Trophoblast cell (in vitro differentiated cells and primary cell): ENCODE results near the gene FANCF.

Source experiments
- DNase-seq, 2 donors: peaks; one replicate each; pipeline ENCODE4 v3.0.0-alpha.2; 2016
- H2AFZ ChIP-seq: 2 replicates; pipeline ENCODE4 v1.6.1; 2013; ENCODE audit warnings: low read length, moderate library complexity, mild to moderate bottlenecking; ENCODE audit not compliant: insufficient read depth, poor library complexity
- H2AK5ac ChIP-seq: 2 replicates; pipeline ENCODE4 v1.6.1; 2013; ENCODE audit warnings: mild to moderate bottlenecking, low read length
- H2BK120ac ChIP-seq: 2 replicates; pipeline ENCODE4 v1.6.1; 2013; ENCODE audit warnings: low read length, mild to moderate bottlenecking, moderate library complexity; ENCODE audit not compliant: insufficient read depth, poor library complexity
- H2BK12ac ChIP-seq: 2 replicates; pipeline ENCODE4 v1.6.1; 2013; ENCODE audit warnings: mild to moderate bottlenecking, low read length, moderate library complexity
- H2BK5ac ChIP-seq: 2 replicates; pipeline ENCODE4 v1.6.1; 2013; ENCODE audit warnings: low read length, low read depth, moderate library complexity, mild to moderate bottlenecking; ENCODE audit not compliant: poor library complexity
- H3K14ac ChIP-seq: 2 replicates; pipeline ENCODE4 v1.6.1; 2013; ENCODE audit warnings: mild to moderate bottlenecking, low read length
- H3K18ac ChIP-seq: 2 replicates; pipeline ENCODE4 v1.6.1; 2013; ENCODE audit warnings: mild to moderate bottlenecking, low read length
- H3K23ac ChIP-seq: 2 replicates; pipeline ENCODE4 v1.6.1; 2013; ENCODE audit warnings: low read length
- H3K27ac ChIP-seq: 2 replicates; pipeline ENCODE4 v1.5.1; 2013; ENCODE audit warnings: low read depth, mild to moderate bottlenecking, inconsistent platforms, low read length, moderate library complexity
- H3K27me3 ChIP-seq: 2 replicates; pipeline ENCODE4 v1.6.1; 2013; ENCODE audit warnings: inconsistent platforms, mild to moderate bottlenecking, low read length, moderate library complexity; ENCODE audit not compliant: insufficient read depth
- H3K36me3 ChIP-seq, 2 experiments: 1 replicate in 1 of 2; 2 replicates in 1 of 2; pipeline ENCODE4 v1.6.1; 2013; ENCODE audit warnings: low read length in 2 of 2, mild to moderate bottlenecking in 2 of 2, moderate library complexity in 1 of 2; ENCODE audit not compliant: insufficient read depth in 2 of 2, control insufficient read depth in 1 of 2
- H3K4ac ChIP-seq: 2 replicates; pipeline ENCODE4 v1.6.1; 2013; ENCODE audit warnings: low read depth, mild to moderate bottlenecking, low read length, moderate library complexity
- H3K4me1 ChIP-seq, 2 experiments: 1 replicate in 1 of 2; 2 replicates in 1 of 2; pipeline ENCODE4 v1.6.1; 2013; ENCODE audit warnings: low read length in 2 of 2, mild to moderate bottlenecking in 2 of 2, moderate library complexity in 1 of 2; ENCODE audit not compliant: insufficient read depth in 2 of 2, control insufficient read depth in 1 of 2
- H3K4me2 ChIP-seq: 2 replicates; pipeline ENCODE4 v1.6.1; 2013; ENCODE audit warnings: inconsistent platforms, mild to moderate bottlenecking, low read length, moderate library complexity
- H3K4me3 ChIP-seq: 2 replicates; pipeline ENCODE4 v1.5.1; 2013; ENCODE audit warnings: mild to moderate bottlenecking, low read depth, low read length, inconsistent platforms
- H3K79me1 ChIP-seq: one replicate; pipeline ENCODE4 v1.6.1; 2013; ENCODE audit warnings: low read length
- H3K79me2 ChIP-seq: 2 replicates; pipeline ENCODE4 v1.6.1; 2013; ENCODE audit warnings: low read length, mild to moderate bottlenecking; ENCODE audit not compliant: control insufficient read depth, insufficient read depth, poor library complexity
- H3K9ac ChIP-seq: 2 replicates; pipeline ENCODE4 v1.6.1; 2013; ENCODE audit warnings: mild to moderate bottlenecking, low read length
- H3K9me3 ChIP-seq: 2 replicates; pipeline ENCODE4 v1.6.1; 2013; ENCODE audit warnings: low read depth, mild to moderate bottlenecking, control low read depth, inconsistent platforms, low read length; ENCODE audit not compliant: insufficient read depth
- H4K12ac ChIP-seq: 2 replicates; pipeline ENCODE4 v1.6.1; 2013; ENCODE audit warnings: low read depth, mild to moderate bottlenecking, low read length, moderate library complexity
- H4K8ac ChIP-seq: 2 replicates; pipeline ENCODE4 v1.6.1; 2013; ENCODE audit warnings: low read depth, mild to moderate bottlenecking, low read length, moderate library complexity
- H4K91ac ChIP-seq: one replicate; pipeline ENCODE4 v1.6.1; 2013; ENCODE audit warnings: low read depth, mild to moderate bottlenecking, low read length, moderate library complexity
- WGBS: extraction: QIAGEN DNeasy Blood & Tissue Kit; methylation state at CpG from one replicate; pipeline ENCODE4 v1.1.7; 2013; ENCODE audit warnings: missing lambda C conversion rate; ENCODE audit not compliant: insufficient read length, insufficient coverage; ENCODE audit errors: extremely low coverage; 5-methylcytosine and 5-hydroxymethylcytosine counted together

FANCF gene

GRCh38 chr11:22617868-22618267 lies 7.8 kb downstream of the FANCF start:
- H4K12ac ChIP-seq, result no peak overlapping the region
- no peak overlapping the region for H2BK12ac ChIP-seq
- H3K27me3 ChIP-seq, result no peaks in the 10 kb centered on the region
- no peak overlapping the region for H3K4ac ChIP-seq
- no peak overlapping the region for H3K14ac ChIP-seq
- H3K79me1 ChIP-seq, result no peaks in the 10 kb centered on the region
- H3K79me2 ChIP-seq, result no peaks in the 10 kb centered on the region
- no peak overlapping the region for H2BK120ac ChIP-seq
- WGBS, result no CpG with 5 or more reads among the region's 5 CpGs
- no peaks in the 10 kb centered on the region for H3K4me1 ChIP-seq
- H3K4me3 ChIP-seq, result no peak overlapping the region
- H3K9ac ChIP-seq, result no peak overlapping the region
- H3K4me2 ChIP-seq, result no peak overlapping the region
- no peaks in the 10 kb centered on the region for H3K9me3 ChIP-seq
- no peak for DNase-seq
- H2AK5ac ChIP-seq, result no peak overlapping the region
- no peak overlapping the region for H2BK5ac ChIP-seq
- H2AFZ ChIP-seq, result no peak overlapping the region
- no peak overlapping the region for H3K18ac ChIP-seq
- no peak overlapping the region for H3K27ac ChIP-seq
- H3K23ac ChIP-seq, result no peak overlapping the region
- H3K36me3 ChIP-seq, result no peaks in the 10 kb centered on the region
- no peak overlapping the region for H4K8ac ChIP-seq
- H4K91ac ChIP-seq, result no peak overlapping the region

GRCh38 chr11:22603933-22604332 lies 21.7 kb downstream of the FANCF start:
- H3K4me3 ChIP-seq, result no peak overlapping the region
- no peak overlapping the region for H3K4ac ChIP-seq
- no peaks in the 10 kb centered on the region for H3K9me3 ChIP-seq
- H2AK5ac ChIP-seq, result no peak overlapping the region
- DNase-seq, result no peak
- H3K27ac ChIP-seq, result no peak overlapping the region
- H2BK5ac ChIP-seq, result no peak overlapping the region
- no peaks in the 10 kb centered on the region for H3K79me1 ChIP-seq
- no peaks in the 10 kb centered on the region for H3K36me3 ChIP-seq
- H3K14ac ChIP-seq, result no peak overlapping the region
- no CpG with 5 or more reads among the region's 1 CpG for WGBS
- no peak overlapping the region for H2BK12ac ChIP-seq
- no peak overlapping the region for H4K91ac ChIP-seq
- no peak overlapping the region for H3K4me2 ChIP-seq
- H3K23ac ChIP-seq, result no peak overlapping the region
- H3K4me1 ChIP-seq, result no peaks in the 10 kb centered on the region
- H3K27me3 ChIP-seq, result no peaks in the 10 kb centered on the region
- H4K8ac ChIP-seq, result no peak overlapping the region
- H4K12ac ChIP-seq, result no peak overlapping the region
- H3K79me2 ChIP-seq, result no peaks in the 10 kb centered on the region
- H3K18ac ChIP-seq, result no peak overlapping the region
- H2BK120ac ChIP-seq, result no peak overlapping the region
- no peak overlapping the region for H3K9ac ChIP-seq
- no peak overlapping the region for H2AFZ ChIP-seq

- no peak overlapping the region for H2BK12ac ChIP-seq
- no peak overlapping the region for H3K23ac ChIP-seq
- no peak overlapping the region for H3K27ac ChIP-seq
- no peak for DNase-seq
- no peak overlapping the region for H4K91ac ChIP-seq
- H3K9me3 ChIP-seq, result no peaks in the 10 kb centered on the region
- no peak overlapping the region for H3K4ac ChIP-seq
- no peak overlapping the region for H2AK5ac ChIP-seq
- H4K8ac ChIP-seq, result no peak overlapping the region
- H4K12ac ChIP-seq, result no peak overlapping the region
- no peak overlapping the region for H3K18ac ChIP-seq
- no peak overlapping the region for H3K14ac ChIP-seq
- H3K4me1 ChIP-seq, result no peaks in the 10 kb centered on the region
- H3K9ac ChIP-seq, result no peak overlapping the region
- H3K4me3 ChIP-seq, result no peak overlapping the region
- H2BK120ac ChIP-seq, result no peak overlapping the region
- no peak overlapping the region for H2AFZ ChIP-seq
- no peaks in the 10 kb centered on the region for H3K27me3 ChIP-seq
- H3K79me1 ChIP-seq, result no peaks in the 10 kb centered on the region
- no peak overlapping the region for H3K4me2 ChIP-seq
- H2BK5ac ChIP-seq, result no peak overlapping the region
- H3K79me2 ChIP-seq, result no peaks in the 10 kb centered on the region
- H3K36me3 ChIP-seq, result no peaks in the 10 kb centered on the region
These were observed 23.1 kb downstream of the FANCF start for GRCh38 chr11:22602504-22602903.

- no peak overlapping the region for H2BK120ac ChIP-seq
- H2AK5ac ChIP-seq, result no peak overlapping the region
- no peak overlapping the region for H4K12ac ChIP-seq
- H4K8ac ChIP-seq, result no peak overlapping the region
- no peak overlapping the region for H3K4me3 ChIP-seq
- no peak overlapping the region for H3K4ac ChIP-seq
- H3K4me2 ChIP-seq, result no peak overlapping the region
- no peaks in the 10 kb centered on the region for H3K79me2 ChIP-seq
- H2AFZ ChIP-seq, result no peak overlapping the region
- H3K27me3 ChIP-seq, result no peaks in the 10 kb centered on the region
- H3K36me3 ChIP-seq, result no peaks in the 10 kb centered on the region
- H2BK12ac ChIP-seq, result no peak overlapping the region
- H3K79me1 ChIP-seq, result no peaks in the 10 kb centered on the region
- H3K23ac ChIP-seq, result no peak overlapping the region
- H3K9me3 ChIP-seq, result no peaks in the 10 kb centered on the region
- H3K27ac ChIP-seq, result no peak overlapping the region
- no peak overlapping the region for H3K18ac ChIP-seq
- H3K9ac ChIP-seq, result no peak overlapping the region
- no peak overlapping the region for H2BK5ac ChIP-seq
- WGBS, result no CpG with 5 or more reads among the region's 5 CpGs
- no peaks in the 10 kb centered on the region for H3K4me1 ChIP-seq
- no peak overlapping the region for H3K14ac ChIP-seq
- H4K91ac ChIP-seq, result no peak overlapping the region
- no peak for DNase-seq
These were observed 26.2 kb downstream of the FANCF start for GRCh38 chr11:22599458-22599857.

- H3K4me1 ChIP-seq, result no peaks in the 10 kb centered on the region
- H3K27ac ChIP-seq, result no peak overlapping the region
- H2AFZ ChIP-seq, result no peak overlapping the region
- no peak overlapping the region for H3K23ac ChIP-seq
- WGBS, result no CpG with 5 or more reads among the region's 2 CpGs
- H4K8ac ChIP-seq, result no peak overlapping the region
- DNase-seq, result no peak
- no peak overlapping the region for H3K4ac ChIP-seq
- H3K36me3 ChIP-seq, result no peaks in the 10 kb centered on the region
- H4K12ac ChIP-seq, result no peak overlapping the region
- no peak overlapping the region for H2BK120ac ChIP-seq
- no peak overlapping the region for H3K9ac ChIP-seq
- no peaks in the 10 kb centered on the region for H3K79me2 ChIP-seq
- no peak overlapping the region for H3K4me2 ChIP-seq
- H3K18ac ChIP-seq, result no peak overlapping the region
- no peaks in the 10 kb centered on the region for H3K27me3 ChIP-seq
- H3K4me3 ChIP-seq, result no peak overlapping the region
- H3K9me3 ChIP-seq, result no peaks in the 10 kb centered on the region
- no peak overlapping the region for H2AK5ac ChIP-seq
- no peak overlapping the region for H4K91ac ChIP-seq
- H2BK5ac ChIP-seq, result no peak overlapping the region
- H3K79me1 ChIP-seq, result no peaks in the 10 kb centered on the region
- no peak overlapping the region for H3K14ac ChIP-seq
- no peak overlapping the region for H2BK12ac ChIP-seq
These were observed 28.6 kb downstream of the FANCF start for GRCh38 chr11:22597062-22597461.
